OCI-LY3 (cell line): ENCODE data around the gene IRAK1.

ENCODE experiments used
- EZH2phosphoT487 ChIP-seq: fragments of 200-600 bp; shearing (Covaris generic); IDR thresholded peaks from 2 replicates; pipeline ENCODE4 v1.6.1; 2018; ENCODE audit warnings: antibody characterized with exemption, mixed run types, low read depth
- TF ChIP-seq, protein P1 (sequence below): fragments of 200-600, 300-600 bp; sonication (generic); IDR thresholded peaks from 2 replicates; pipeline ENCODE4 v1.5.1; 2014; ENCODE audit warnings: antibody characterized with exemption, low read length, low read depth

DNA sequence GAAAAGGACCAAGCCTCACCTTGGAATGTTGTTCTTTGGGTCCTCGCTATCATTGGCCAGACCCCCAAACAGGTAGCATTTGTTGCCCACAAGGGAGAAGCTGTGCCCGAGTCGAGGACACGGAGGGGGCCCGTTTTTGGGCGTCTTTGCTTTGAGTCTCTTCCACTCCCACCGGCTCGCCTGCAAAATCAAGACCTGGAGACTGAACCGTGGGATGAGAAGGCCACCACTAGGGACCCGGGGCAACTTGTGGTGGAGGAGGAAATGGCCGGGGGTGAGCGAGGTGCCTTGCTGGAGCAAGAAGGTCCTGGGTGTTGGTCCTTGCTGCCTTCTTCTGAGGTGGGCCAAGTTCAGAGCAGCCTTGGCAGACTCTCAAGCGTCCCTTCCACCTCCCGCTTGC lies 55.6 kb downstream of the IRAK1 start:
- TF ChIP-seq, protein P1, sequence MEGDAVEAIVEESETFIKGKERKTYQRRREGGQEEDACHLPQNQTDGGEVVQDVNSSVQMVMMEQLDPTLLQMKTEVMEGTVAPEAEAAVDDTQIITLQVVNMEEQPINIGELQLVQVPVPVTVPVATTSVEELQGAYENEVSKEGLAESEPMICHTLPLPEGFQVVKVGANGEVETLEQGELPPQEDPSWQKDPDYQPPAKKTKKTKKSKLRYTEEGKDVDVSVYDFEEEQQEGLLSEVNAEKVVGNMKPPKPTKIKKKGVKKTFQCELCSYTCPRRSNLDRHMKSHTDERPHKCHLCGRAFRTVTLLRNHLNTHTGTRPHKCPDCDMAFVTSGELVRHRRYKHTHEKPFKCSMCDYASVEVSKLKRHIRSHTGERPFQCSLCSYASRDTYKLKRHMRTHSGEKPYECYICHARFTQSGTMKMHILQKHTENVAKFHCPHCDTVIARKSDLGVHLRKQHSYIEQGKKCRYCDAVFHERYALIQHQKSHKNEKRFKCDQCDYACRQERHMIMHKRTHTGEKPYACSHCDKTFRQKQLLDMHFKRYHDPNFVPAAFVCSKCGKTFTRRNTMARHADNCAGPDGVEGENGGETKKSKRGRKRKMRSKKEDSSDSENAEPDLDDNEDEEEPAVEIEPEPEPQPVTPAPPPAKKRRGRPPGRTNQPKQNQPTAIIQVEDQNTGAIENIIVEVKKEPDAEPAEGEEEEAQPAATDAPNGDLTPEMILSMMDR, result no peak
- TF ChIP-seq EZH2phosphoT487, result no peak
